Tibial nerve (tissue), 4 donors: ENCODE data around the gene ACOT6.

Source experiments
- EP300 ChIP-seq, 2 donors: sonication (generic); formaldehyde crosslinking; IDR thresholded peaks; one replicate each; pipeline ENCODE4 v1.6.1; 2017; ENCODE audit warnings: antibody characterized with exemption in 2 of 2, mild to moderate bottlenecking in 1 of 2
- POLR2A ChIP-seq, 2 donors: fragments of 450-650 bp; IDR thresholded peaks; one replicate each; pipeline ENCODE4 v1.6.1; 2017; ENCODE audit warnings: antibody characterized with exemption in 2 of 2, mild to moderate bottlenecking in 2 of 2, moderate library complexity in 2 of 2
- TF ChIP-seq, protein P1 (sequence below), 5 experiments: fragments of 200-600 bp in 3 of 5; fragments of 450-650 bp in 2 of 5; sonication (generic) in 3 of 5; IDR thresholded peaks; one replicate each; pipeline ENCODE4 v1.5.1; 2016 to 2019; ENCODE audit warnings: antibody characterized with exemption in 5 of 5, mild to moderate bottlenecking in 3 of 5, moderate library complexity in 2 of 5

DNA sequence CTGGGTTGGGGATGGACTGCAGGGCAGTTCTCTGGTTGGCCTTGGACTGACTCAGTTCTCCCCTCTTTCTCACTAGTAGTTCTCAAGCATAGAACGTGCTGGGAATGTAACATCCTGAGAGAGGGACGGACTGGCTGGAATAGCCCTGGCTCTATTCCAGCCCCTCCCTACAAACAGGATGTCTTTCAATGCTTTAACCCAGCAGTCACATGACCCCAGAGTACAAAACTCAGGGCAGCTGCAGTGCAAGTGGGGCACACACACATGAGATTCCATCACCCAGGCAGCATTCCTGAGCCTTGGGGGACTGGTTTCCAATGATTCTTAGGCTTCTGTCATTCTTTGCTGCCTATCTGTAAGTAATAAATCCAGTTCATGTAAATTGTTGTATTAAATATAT lies 1.6 kb upstream of the ACOT6 start:
- TF ChIP-seq, protein P1, sequence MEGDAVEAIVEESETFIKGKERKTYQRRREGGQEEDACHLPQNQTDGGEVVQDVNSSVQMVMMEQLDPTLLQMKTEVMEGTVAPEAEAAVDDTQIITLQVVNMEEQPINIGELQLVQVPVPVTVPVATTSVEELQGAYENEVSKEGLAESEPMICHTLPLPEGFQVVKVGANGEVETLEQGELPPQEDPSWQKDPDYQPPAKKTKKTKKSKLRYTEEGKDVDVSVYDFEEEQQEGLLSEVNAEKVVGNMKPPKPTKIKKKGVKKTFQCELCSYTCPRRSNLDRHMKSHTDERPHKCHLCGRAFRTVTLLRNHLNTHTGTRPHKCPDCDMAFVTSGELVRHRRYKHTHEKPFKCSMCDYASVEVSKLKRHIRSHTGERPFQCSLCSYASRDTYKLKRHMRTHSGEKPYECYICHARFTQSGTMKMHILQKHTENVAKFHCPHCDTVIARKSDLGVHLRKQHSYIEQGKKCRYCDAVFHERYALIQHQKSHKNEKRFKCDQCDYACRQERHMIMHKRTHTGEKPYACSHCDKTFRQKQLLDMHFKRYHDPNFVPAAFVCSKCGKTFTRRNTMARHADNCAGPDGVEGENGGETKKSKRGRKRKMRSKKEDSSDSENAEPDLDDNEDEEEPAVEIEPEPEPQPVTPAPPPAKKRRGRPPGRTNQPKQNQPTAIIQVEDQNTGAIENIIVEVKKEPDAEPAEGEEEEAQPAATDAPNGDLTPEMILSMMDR (IDR thresholded peaks at IDR 0.05) = no peak
- TF ChIP-seq EP300 (IDR thresholded peaks at IDR 0.05) (no peak), POLR2A (IDR thresholded peaks at IDR 0.05) (no peak)
